Measurements from ENCODE around the gene DNAAF1. TPM values are rescaled to one million over a fixed set of nuclear protein-coding genes. Genes with fewer than 3 reads are reported as not detected.

The DNAAF1 gene
- polyA plus RNA-seq, 1 of the 3 experiments (the other 2 are of a cell fraction): 0.35 TPM

- TF ChIP-seq IRF3 (IDR thresholded peaks at IDR 0.05; ENCODE audit: low read depth, low read length) (no peak), EP300 (IDR thresholded peaks at IDR 0.05; ENCODE audit: borderline replicate concordance in 1 of 2, low read depth in 1 of 2, low read length in 1 of 2) (no peak), EZH2phosphoT487 (IDR thresholded peaks at IDR 0.05; ENCODE audit: borderline replicate concordance, low read depth) (no peak), FOSL2 (IDR thresholded peaks at IDR 0.05; ENCODE audit: borderline replicate concordance, low read depth) (no peak), POLR2AphosphoS5 (IDR thresholded peaks at IDR 0.05; ENCODE audit: low read depth, low read length) (no peak), ELF1 (IDR thresholded peaks at IDR 0.05) (no peak), MXI1 (IDR thresholded peaks at IDR 0.05; ENCODE audit: low read depth, low read length) (no peak), YY1 (IDR thresholded peaks at IDR 0.05; ENCODE audit: low read depth) (no peak), GABPA (IDR thresholded peaks at IDR 0.05; ENCODE audit: low read depth) (no peak), SIN3A (IDR thresholded peaks at IDR 0.05; ENCODE audit: borderline replicate concordance, low read depth, low read length) (no peak), FOXJ3 (CRISPR knock-in tag; IDR thresholded peaks at IDR 0.05) (no peak), NFIC (IDR thresholded peaks at IDR 0.05; ENCODE audit: borderline replicate concordance) (no peak), RFX5 (IDR thresholded peaks at IDR 0.05; ENCODE audit: low read length) (no peak), RCOR1 (IDR thresholded peaks at IDR 0.05; ENCODE audit: low read length) (no peak)
- TF ChIP-seq, protein P1, sequence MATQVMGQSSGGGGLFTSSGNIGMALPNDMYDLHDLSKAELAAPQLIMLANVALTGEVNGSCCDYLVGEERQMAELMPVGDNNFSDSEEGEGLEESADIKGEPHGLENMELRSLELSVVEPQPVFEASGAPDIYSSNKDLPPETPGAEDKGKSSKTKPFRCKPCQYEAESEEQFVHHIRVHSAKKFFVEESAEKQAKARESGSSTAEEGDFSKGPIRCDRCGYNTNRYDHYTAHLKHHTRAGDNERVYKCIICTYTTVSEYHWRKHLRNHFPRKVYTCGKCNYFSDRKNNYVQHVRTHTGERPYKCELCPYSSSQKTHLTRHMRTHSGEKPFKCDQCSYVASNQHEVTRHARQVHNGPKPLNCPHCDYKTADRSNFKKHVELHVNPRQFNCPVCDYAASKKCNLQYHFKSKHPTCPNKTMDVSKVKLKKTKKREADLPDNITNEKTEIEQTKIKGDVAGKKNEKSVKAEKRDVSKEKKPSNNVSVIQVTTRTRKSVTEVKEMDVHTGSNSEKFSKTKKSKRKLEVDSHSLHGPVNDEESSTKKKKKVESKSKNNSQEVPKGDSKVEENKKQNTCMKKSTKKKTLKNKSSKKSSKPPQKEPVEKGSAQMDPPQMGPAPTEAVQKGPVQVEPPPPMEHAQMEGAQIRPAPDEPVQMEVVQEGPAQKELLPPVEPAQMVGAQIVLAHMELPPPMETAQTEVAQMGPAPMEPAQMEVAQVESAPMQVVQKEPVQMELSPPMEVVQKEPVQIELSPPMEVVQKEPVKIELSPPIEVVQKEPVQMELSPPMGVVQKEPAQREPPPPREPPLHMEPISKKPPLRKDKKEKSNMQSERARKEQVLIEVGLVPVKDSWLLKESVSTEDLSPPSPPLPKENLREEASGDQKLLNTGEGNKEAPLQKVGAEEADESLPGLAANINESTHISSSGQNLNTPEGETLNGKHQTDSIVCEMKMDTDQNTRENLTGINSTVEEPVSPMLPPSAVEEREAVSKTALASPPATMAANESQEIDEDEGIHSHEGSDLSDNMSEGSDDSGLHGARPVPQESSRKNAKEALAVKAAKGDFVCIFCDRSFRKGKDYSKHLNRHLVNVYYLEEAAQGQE (IDR thresholded peaks at IDR 0.05; ENCODE audit: low read depth, low read length): no peak
- no peaks in the 10 kb centered on the region for H3F3A ChIP-seq (replicated peaks; ENCODE audit: insufficient read depth)
- H4K20me1 ChIP-seq (ENCODE audit: insufficient read depth): no peaks in the 10 kb centered on the region
- 67% methylated on average over 1 of the region's 10 CpGs for WGBS (ENCODE audit: low lambda C conversion rate)
- ChIA-PET CTCF (interaction anchor here (0.9 to 1.9 kb wide), 6 partner anchors 13 to 204 kb away, joined by 3 to 8 read pairs (median 6); partner anchors contain the start of gene TAF1C), POLR2A (no interaction called here)
- DNase-seq: no peak
- H3K36me3 ChIP-seq (replicated peaks in 1 of 2; ENCODE audit: control insufficient read depth in 1 of 2, insufficient read depth in 2 of 2, low read length in 1 of 2): no peaks in the 10 kb centered on the region
- no peak overlapping the region for H3K27ac ChIP-seq (ENCODE audit: low read depth in 2 of 2, low read length in 1 of 2)
- H3K9me3 ChIP-seq: no peaks in the 10 kb centered on the region
- no peak overlapping the region for H2AFZ ChIP-seq (ENCODE audit: low read depth)
- H3K79me2 ChIP-seq (ENCODE audit: insufficient read depth): no peaks in the 10 kb centered on the region
- no peak overlapping the region for H3K4me2 ChIP-seq
- H3K4me1 ChIP-seq (ENCODE audit: control insufficient read depth in 1 of 2, insufficient read depth in 2 of 2, low read depth in 1 of 2, low read length in 1 of 2): peaks cover 0 to 2% of the 10 kb centered on the region in 2 experiments; a peak in 1 of 4 replicates
- peaks cover 32% of the 10 kb centered on the region for H3K27me3 ChIP-seq (ENCODE audit: insufficient read depth)
- no peaks in the 10 kb centered on the region for H3K9me2 ChIP-seq
- H3K9ac ChIP-seq: no peak overlapping the region
- no peak overlapping the region for H3K4me3 ChIP-seq (ENCODE audit: low read depth in 2 of 2, low read length in 1 of 2)
Measured at GRCh38 chr16:84161037-84161436, 15.9 kb downstream of the DNAAF1 start.
